HepG2 (cell line): Measurements from ENCODE around the gene ING1. TPM values are rescaled to one million over a fixed set of nuclear protein-coding genes. Genes with fewer than 3 reads are reported as not detected.

Experiments used
- BRCA1 ChIP-seq: sonication (generic); formaldehyde crosslinking; IDR thresholded peaks from 2 replicates; pipeline ENCODE4 v1.4.0; 2020; ENCODE audit warnings: missing genetic modification reagents
- ETV6 ChIP-seq: sonication (generic); formaldehyde crosslinking; conservative IDR thresholded peaks from 2 replicates; pipeline ENCODE4 v1.4.0; 2020; ENCODE audit warnings: missing genetic modification reagents
- KAT8 ChIP-seq: IDR thresholded peaks from 2 replicates; pipeline ENCODE4 v1.6.1; 2016; ENCODE audit warnings: missing genetic modification reagents, missing compliant biosample characterization
- KDM3A ChIP-seq: IDR thresholded peaks from 2 replicates; pipeline ENCODE4 v1.6.1; 2018; ENCODE audit warnings: low read depth, missing compliant biosample characterization
- MEIS1 ChIP-seq: sonication (generic); formaldehyde crosslinking; IDR thresholded peaks from 2 replicates; pipeline ENCODE4 v1.9.0; 2021; ENCODE audit warnings: mild to moderate bottlenecking, missing genetic modification reagents, moderate library complexity, borderline replicate concordance
- NFYB ChIP-seq: sonication (generic); formaldehyde crosslinking; IDR thresholded peaks from 2 replicates; pipeline ENCODE4 v1.4.0; 2020; ENCODE audit warnings: missing genetic modification reagents
- SMAD3 ChIP-seq: sonication (generic); formaldehyde crosslinking; IDR thresholded peaks from 2 replicates; pipeline ENCODE4 v1.4.0; 2020; ENCODE audit warnings: missing genetic modification reagents
- SP1 ChIP-seq, 2 experiments: fragments of 450-650 bp in 1 of 2; sonication (generic) in 1 of 2; formaldehyde crosslinking in 1 of 2; IDR thresholded peaks; 2 replicates each; pipeline versions ENCODE4 v1.4.0 to v1.6.1; 2016 to 2020; ENCODE audit warnings: missing genetic modification reagents in 1 of 2
- TAF15 ChIP-seq: fragments of 200-400 bp; formaldehyde crosslinking; IDR thresholded peaks from one replicate; pipeline ENCODE4 v1.6.1; 2018; ENCODE audit warnings: mild to moderate bottlenecking, low read depth, low read length; ENCODE audit not compliant: poor library complexity, severe bottlenecking
- ZKSCAN1 ChIP-seq: fragments of 150-350 bp; IDR thresholded peaks from 2 replicates; pipeline ENCODE4 v1.6.1; 2014; ENCODE audit warnings: low read length
- ZNF160 ChIP-seq: sonication (generic); formaldehyde crosslinking; IDR thresholded peaks from 2 replicates; pipeline ENCODE4 v1.8.0; 2022; ENCODE audit warnings: mild to moderate bottlenecking, inconsistent platforms, missing genetic modification reagents
- ZNF329 ChIP-seq: sonication (generic); formaldehyde crosslinking; IDR thresholded peaks from 2 replicates; pipeline ENCODE4 v1.9.0; 2021; ENCODE audit warnings: low read depth, mild to moderate bottlenecking, missing genetic modification reagents
- ZNF333 ChIP-seq: sonication (generic); formaldehyde crosslinking; IDR thresholded peaks from 2 replicates; pipeline ENCODE4 v1.4.0; 2020; ENCODE audit warnings: mild to moderate bottlenecking, missing genetic modification reagents, borderline replicate concordance
- ZNF383 ChIP-seq: sonication (generic); formaldehyde crosslinking; IDR thresholded peaks from 2 replicates; pipeline ENCODE4 v1.4.0; 2020; ENCODE audit warnings: missing genetic modification reagents, mild to moderate bottlenecking, borderline replicate concordance
- ZNF746 ChIP-seq: sonication (generic); formaldehyde crosslinking; IDR thresholded peaks from 2 replicates; pipeline ENCODE4 v1.8.0; 2022; ENCODE audit warnings: mild to moderate bottlenecking, missing genetic modification reagents
- ZNF75D ChIP-seq: sonication (generic); formaldehyde crosslinking; IDR thresholded peaks from 2 replicates; pipeline ENCODE4 v1.8.1; 2023; ENCODE audit warnings: missing genetic modification reagents, mild to moderate bottlenecking, borderline replicate concordance
- polyA plus RNA-seq, 8 experiments: library from polyadenylated mRNA; depleted of rRNA in 3 of 8; stranded (reverse) in 7 of 8; unstranded in 1 of 8; fragments of >200 nt; fragmentation: Illumina TruSeq in 4 of 8; extraction: Trizol in 4 of 8; gene quantifications; 2 replicates each; pipeline versions ENCODE4 v1.2.1 to v1.2.3, GENCODE V29; 2011 to 2016; ENCODE audit warnings: low read depth in 4 of 8, missing spikeins in 1 of 8, mixed read lengths in 1 of 8; ENCODE audit not compliant: insufficient read depth in 1 of 8
- total RNA-seq, 5 experiments: library from RNA; depleted of rRNA; stranded (reverse); fragments of >200 nt; fragmentation: Illumina TruSeq; extraction: Trizol; gene quantifications; 2 replicates each; pipeline ENCODE4 v1.2.3, GENCODE V29; 2016; ENCODE audit warnings: low read depth in 1 of 5
- TF ChIP-seq, protein P1 (sequence below): sonication (generic); formaldehyde crosslinking; IDR thresholded peaks from 2 replicates; pipeline ENCODE4 v1.5.1; 2020; ENCODE audit warnings: missing genetic modification reagents, mild to moderate bottlenecking, borderline replicate concordance
- TF ChIP-seq, protein P2 (sequence below): IDR thresholded peaks from 2 replicates; pipeline ENCODE4 v1.6.1; 2016; ENCODE audit warnings: low read depth, borderline replicate concordance
- TF ChIP-seq, protein P3 (sequence below): sonication (generic); formaldehyde crosslinking; IDR thresholded peaks from 2 replicates; pipeline ENCODE4 v1.4.0; 2020; ENCODE audit warnings: mild to moderate bottlenecking, missing genetic modification reagents

The ING1 gene
- total and polyA plus RNA-seq, 2 of the 13 experiments (the other 11 are each of a cell fraction or from before 2014, with no cell fraction given), result 8.1 to 16.1 TPM

DNA sequence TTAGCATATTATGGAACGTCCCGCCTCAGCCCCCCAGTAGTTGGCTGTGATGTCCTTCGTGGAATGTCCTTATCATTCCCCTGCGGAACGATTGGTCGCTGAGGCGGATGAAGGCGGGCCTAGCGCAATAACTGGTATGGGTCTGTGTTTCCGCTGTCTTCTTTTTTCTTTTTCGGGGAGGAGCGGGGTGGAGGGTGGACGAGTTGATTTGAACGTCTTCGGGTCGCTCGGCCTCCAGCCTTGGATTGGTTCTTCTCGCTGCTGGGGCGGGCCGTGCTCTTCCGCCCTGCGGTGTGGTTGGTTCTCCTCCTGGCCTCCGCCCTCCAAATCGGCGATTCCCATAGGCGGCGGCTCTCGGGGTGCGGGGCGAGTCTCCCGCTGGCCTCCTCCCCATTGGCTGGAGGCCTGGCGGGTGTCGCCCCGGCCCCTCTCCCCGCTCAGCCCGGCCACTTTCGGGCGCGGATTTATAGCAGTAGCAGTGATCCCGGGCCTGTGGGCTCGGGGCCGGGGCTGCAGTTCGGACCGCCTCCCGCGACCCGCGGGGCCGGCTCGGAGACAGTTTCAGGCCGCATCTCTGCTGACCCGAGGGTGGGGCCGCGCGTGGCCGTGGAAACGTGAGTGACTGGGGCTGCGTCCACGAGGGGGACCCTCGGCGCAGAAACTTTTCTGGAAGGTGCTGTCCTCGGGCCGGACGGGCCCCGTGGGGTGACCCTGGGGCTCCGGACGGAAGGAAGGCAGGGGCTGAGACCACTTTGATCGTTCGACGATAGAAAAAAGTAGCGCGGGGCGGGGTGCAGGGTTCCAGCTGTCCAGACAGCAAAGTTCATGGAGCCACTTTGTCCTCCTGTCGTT lies 2.1 kb downstream of the ING1 start (continued):
- TF ChIP-seq ZNF746 (CRISPR knock-in tag), result 0 out of 2 replicates have a peak, but pooled peaks have one; percentile 5
- TF ChIP-seq KDM3A, result peak; percentile 54; the same call in 1 of the 2 replicates
- TF ChIP-seq, protein P1, sequence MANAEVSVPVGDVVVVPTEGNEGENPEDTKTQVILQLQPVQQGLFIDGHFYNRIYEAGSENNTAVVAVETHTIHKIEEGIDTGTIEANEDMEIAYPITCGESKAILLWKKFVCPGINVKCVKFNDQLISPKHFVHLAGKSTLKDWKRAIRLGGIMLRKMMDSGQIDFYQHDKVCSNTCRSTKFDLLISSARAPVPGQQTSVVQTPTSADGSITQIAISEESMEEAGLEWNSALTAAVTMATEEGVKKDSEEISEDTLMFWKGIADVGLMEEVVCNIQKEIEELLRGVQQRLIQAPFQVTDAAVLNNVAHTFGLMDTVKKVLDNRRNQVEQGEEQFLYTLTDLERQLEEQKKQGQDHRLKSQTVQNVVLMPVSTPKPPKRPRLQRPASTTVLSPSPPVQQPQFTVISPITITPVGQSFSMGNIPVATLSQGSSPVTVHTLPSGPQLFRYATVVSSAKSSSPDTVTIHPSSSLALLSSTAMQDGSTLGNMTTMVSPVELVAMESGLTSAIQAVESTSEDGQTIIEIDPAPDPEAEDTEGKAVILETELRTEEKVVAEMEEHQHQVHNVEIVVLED, result no peak; the same call in 1 of the 2 replicates
- TF ChIP-seq KAT8 (CRISPR knock-in tag), result no peak; the same call in 1 of the 2 replicates
- no peak for TF ChIP-seq SP1 (IDR thresholded peaks at IDR 0.05)
- TF ChIP-seq SP1 (CRISPR knock-in tag; IDR thresholded peaks at IDR 0.05), result peak; percentile 36
- TF ChIP-seq MEIS1 (CRISPR knock-in tag), result no peak
- TF ChIP-seq ZNF160 (CRISPR knock-in tag), result 0 out of 2 replicates have a peak, but pooled peaks have one; percentile 33
- no peak for TF ChIP-seq ZKSCAN1
- TF ChIP-seq, protein P2, sequence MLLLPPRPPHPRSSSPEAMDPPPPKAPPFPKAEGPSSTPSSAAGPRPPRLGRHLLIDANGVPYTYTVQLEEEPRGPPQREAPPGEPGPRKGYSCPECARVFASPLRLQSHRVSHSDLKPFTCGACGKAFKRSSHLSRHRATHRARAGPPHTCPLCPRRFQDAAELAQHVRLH (CRISPR knock-in tag), result no peak
- TF ChIP-seq ZNF329 (CRISPR knock-in tag), result no peak
- no peak for TF ChIP-seq ZNF333 (CRISPR knock-in tag)
- no peak for TF ChIP-seq TAF15
- TF ChIP-seq BRCA1 (CRISPR knock-in tag), result no peak
- TF ChIP-seq, protein P3, sequence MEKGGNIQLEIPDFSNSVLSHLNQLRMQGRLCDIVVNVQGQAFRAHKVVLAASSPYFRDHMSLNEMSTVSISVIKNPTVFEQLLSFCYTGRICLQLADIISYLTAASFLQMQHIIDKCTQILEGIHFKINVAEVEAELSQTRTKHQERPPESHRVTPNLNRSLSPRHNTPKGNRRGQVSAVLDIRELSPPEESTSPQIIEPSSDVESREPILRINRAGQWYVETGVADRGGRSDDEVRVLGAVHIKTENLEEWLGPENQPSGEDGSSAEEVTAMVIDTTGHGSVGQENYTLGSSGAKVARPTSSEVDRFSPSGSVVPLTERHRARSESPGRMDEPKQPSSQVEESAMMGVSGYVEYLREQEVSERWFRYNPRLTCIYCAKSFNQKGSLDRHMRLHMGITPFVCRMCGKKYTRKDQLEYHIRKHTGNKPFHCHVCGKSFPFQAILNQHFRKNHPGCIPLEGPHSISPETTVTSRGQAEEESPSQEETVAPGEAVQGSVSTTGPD (CRISPR knock-in tag), result no peak
- TF ChIP-seq NFYB (CRISPR knock-in tag), result peak; percentile 95
- TF ChIP-seq ETV6 (CRISPR knock-in tag), result 0 out of 2 replicates have a peak, but pooled peaks have one; percentile 62
- TF ChIP-seq SMAD3 (CRISPR knock-in tag), result peak; percentile 34; the same call in 1 of the 2 replicates
- no peak for TF ChIP-seq ZNF75D (CRISPR knock-in tag)
- no peak for TF ChIP-seq ZNF383 (CRISPR knock-in tag)
